ENCODE results near the gene RIC8B. TPM values are rescaled to one million over a fixed set of nuclear protein-coding genes. Genes with fewer than 3 reads are reported as not detected.

RIC8B gene
- total RNA-seq, 1 experiment from 2014 or later: 29.0 TPM

DNA sequence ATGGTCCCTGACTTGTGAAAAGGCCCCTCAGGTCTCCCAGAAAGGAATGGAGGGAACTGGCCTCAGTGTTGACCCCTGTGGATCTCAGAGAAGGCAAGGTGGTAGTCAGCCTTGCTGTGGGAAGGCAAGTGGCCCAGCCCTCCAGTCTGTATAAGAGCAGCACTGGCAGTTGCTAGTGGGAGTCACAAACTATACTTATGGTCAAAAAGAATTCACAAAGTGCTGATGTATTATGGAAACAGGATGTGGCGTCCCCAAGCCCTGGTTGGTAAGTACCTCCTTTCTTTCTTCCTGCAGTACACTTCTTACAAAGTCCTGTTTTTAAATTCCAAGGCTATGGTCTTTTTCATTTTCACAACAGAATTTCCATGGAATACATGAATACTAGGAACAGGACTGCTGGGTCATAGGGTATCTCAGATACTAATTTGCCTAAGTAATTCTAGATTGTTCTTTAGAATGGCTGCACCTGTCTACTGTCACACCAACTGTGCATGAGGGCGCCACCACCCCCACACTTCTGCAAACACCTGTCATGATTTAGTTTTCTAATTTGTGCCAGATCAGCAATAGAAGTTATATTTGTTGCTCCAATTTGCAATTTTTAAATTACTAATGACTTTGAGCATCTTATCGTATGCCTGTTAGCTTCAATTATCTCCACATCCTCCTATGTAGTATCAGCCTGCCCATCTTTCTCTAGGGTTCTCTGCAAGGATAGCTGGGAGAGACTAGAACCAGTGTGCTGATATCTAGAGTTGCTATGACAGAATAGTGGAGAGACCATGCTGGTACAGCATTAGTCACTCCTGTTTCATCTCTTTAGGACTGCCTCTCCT, 140.5 kb downstream of the RIC8B start:
- H2BK15ac ChIP-seq (ENCODE audit: low read depth, low read length): no peak overlapping the region
- no peak overlapping the region for H2BK12ac ChIP-seq (ENCODE audit: insufficient read length, low read depth, low read length)
- H3K56ac ChIP-seq (ENCODE audit: insufficient read length, low read depth, low read length): no peak overlapping the region
- no peaks in the 10 kb centered on the region for H4K20me1 ChIP-seq (ENCODE audit: control insufficient read depth, insufficient read depth, insufficient read length)
- H2BK5ac ChIP-seq (ENCODE audit: insufficient read length, low read length): no peak overlapping the region
- H3K27ac ChIP-seq (ENCODE audit: insufficient read length, low read depth, low read length): no peak overlapping the region
- no peaks in the 10 kb centered on the region for H3K36me3 Mint-ChIP-seq (ENCODE audit: insufficient read depth in 1 of 3, low read depth in 3 of 3)
- TF ChIP-seq, protein P1, sequence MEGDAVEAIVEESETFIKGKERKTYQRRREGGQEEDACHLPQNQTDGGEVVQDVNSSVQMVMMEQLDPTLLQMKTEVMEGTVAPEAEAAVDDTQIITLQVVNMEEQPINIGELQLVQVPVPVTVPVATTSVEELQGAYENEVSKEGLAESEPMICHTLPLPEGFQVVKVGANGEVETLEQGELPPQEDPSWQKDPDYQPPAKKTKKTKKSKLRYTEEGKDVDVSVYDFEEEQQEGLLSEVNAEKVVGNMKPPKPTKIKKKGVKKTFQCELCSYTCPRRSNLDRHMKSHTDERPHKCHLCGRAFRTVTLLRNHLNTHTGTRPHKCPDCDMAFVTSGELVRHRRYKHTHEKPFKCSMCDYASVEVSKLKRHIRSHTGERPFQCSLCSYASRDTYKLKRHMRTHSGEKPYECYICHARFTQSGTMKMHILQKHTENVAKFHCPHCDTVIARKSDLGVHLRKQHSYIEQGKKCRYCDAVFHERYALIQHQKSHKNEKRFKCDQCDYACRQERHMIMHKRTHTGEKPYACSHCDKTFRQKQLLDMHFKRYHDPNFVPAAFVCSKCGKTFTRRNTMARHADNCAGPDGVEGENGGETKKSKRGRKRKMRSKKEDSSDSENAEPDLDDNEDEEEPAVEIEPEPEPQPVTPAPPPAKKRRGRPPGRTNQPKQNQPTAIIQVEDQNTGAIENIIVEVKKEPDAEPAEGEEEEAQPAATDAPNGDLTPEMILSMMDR (conservative IDR thresholded peaks at IDR 0.05): no peak
- WGBS (ENCODE audit: extremely low coverage, insufficient read length, low lambda C conversion rate): no CpG with 5 or more reads among the region's 3 CpGs
- H3T11ph ChIP-seq (ENCODE audit: low read length): no peak overlapping the region
- H3K4me2 ChIP-seq (ENCODE audit: insufficient read depth, insufficient read length, low read length): no peak overlapping the region
- no peaks in the 10 kb centered on the region for H3K9me3 ChIP-seq (ENCODE audit: control insufficient read depth, low read depth, low read length)
- H3K4me1 ChIP-seq (ENCODE audit: insufficient read depth, low read length): no peaks in the 10 kb centered on the region; the same call in 1 of the 2 replicates
- H3K14ac ChIP-seq (ENCODE audit: insufficient read depth, low read length): no peak overlapping the region
- peaks cover 30 to 31% of the 10 kb centered on the region in 2 experiments for H3K4me1 Mint-ChIP-seq
- H3K27me3 ChIP-seq (ENCODE audit: insufficient read depth, low read length): no peaks in the 10 kb centered on the region
- no peak overlapping the region for H3K27ac Mint-ChIP-seq
- no peaks in the 10 kb centered on the region for H3K23me2 ChIP-seq (ENCODE audit: insufficient read length, low read depth, low read length, poor library complexity, severe bottlenecking)
- H3K4ac ChIP-seq (ENCODE audit: low read depth, low read length): no peak overlapping the region
- no peak overlapping the region for H2AK5ac ChIP-seq (ENCODE audit: insufficient read length, low read length)
- H3K4me3 Mint-ChIP-seq: no peak overlapping the region
- H3K9me3 Mint-ChIP-seq: no peaks in the 10 kb centered on the region
- no peaks in the 10 kb centered on the region for H3K79me2 ChIP-seq (ENCODE audit: insufficient read depth, low read length)
- H2AFZ ChIP-seq (ENCODE audit: low read length): no peak overlapping the region
- no peak overlapping the region for H3K9ac ChIP-seq (ENCODE audit: extremely low read depth, insufficient read length, low read length)
- no peak overlapping the region for H4K5ac ChIP-seq (ENCODE audit: insufficient read length, low read depth, low read length)
- H3K27me3 Mint-ChIP-seq (ENCODE audit: low read depth): peaks cover 5% of the 10 kb centered on the region
- H2BK20ac ChIP-seq (ENCODE audit: low read depth, low read length, poor library complexity, severe bottlenecking): no peak overlapping the region
- DNase-seq: no peak
- no peaks in the 10 kb centered on the region for H3K79me1 ChIP-seq (ENCODE audit: insufficient read depth, low read depth, low read length, poor library complexity, severe bottlenecking)
- no peak overlapping the region for H4K91ac ChIP-seq (ENCODE audit: insufficient read length, low read depth, low read length)
- no peak overlapping the region for H3K23ac ChIP-seq (ENCODE audit: insufficient read length, low read depth, low read length)
- H3K18ac ChIP-seq (ENCODE audit: insufficient read length, low read depth, low read length): no peak overlapping the region
- H4K8ac ChIP-seq (replicated peaks; ENCODE audit: insufficient read length, low read depth, low read length): no peak overlapping the region
- H2BK120ac ChIP-seq (ENCODE audit: low read depth, low read length, poor library complexity, severe bottlenecking): no peak overlapping the region

All from H9 (cell line).